Femur (tissue), 1 donor: ENCODE measurements around the gene LAIR2.
"Not testable (repeated sequence)": the region's sequence is repeated elsewhere in the genome, so short reads cannot be mapped to it uniquely, and the experiment has no call there.

Experiments used
- DNase-seq: peaks from one replicate; pipeline ENCODE4 v3.0.0-alpha.2; 2017

The LAIR2 gene

DNA sequence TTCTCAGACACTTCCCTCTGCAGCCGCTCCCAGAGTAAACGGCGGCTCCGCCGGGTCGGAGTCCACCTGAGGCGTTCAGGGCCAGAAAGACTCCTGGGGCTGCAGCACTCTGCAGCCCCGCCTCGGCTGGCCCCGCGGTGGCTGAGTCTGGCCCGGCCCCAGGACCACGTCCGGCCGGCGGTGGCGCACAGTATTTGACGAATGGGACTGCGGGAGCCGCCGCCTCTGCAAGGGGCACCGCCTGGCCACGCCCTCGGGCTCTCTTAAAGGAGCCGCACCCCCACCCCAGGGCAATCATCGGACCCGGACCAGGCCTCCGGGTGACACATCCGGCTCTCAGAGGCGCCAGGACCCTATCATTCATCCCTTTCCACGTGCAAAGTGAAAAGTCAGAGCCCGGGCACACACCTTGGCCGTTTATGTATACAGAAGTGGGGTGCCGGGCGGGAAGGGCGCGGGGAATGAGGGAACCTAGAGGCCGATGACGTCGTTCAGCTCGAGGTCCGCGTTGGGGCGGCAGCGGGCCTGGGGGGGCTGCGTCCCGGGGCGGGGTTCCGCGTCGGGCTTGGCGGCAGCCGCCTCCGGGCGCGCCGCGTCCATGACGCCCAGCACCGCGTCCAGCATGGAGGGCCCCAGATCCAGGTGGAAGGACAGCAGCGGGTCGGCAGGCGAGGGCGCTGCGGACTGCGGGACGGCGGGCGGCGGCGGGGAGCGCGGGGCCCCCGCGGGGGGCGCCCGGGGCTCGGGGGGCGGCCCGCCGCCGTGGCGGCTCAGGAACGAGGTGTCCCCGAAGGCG, 37.8 kb upstream of the LAIR2 start:
- peak; percentile 93 for DNase-seq

DNA sequence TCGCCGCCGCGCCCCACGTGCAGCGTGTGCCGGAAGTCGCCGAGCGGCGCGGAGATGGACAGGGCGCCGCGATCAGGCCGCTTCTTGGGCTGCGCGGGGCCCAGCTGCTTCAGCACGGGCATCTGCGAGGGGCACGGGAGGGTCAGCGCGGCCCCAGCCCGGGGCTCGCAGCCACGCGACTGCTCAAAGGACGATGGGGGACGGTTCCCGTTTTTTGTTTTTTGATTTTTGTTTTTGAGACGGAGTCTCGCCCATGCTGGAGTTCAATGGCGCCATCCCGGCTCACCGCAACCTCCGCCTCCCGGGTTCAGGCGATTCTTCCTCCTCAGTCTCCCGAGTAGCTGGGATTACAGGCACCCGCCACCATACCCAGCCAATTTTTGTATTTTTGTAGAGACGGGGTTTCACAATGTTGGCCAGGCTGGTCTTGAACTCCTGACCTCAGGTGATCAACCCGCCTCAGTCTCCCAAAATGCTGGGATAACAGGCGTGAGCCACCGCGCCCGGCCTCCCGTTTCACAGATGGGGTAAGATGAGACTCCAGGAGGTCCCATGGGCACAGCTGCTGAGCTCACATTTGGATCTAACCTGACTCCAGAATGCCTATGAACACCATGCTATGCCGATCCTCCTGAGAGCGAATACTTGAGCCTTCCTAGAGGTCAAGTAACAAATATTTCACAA, 37.1 kb upstream of the LAIR2 start:
- peak; percentile 33 for DNase-seq

DNA sequence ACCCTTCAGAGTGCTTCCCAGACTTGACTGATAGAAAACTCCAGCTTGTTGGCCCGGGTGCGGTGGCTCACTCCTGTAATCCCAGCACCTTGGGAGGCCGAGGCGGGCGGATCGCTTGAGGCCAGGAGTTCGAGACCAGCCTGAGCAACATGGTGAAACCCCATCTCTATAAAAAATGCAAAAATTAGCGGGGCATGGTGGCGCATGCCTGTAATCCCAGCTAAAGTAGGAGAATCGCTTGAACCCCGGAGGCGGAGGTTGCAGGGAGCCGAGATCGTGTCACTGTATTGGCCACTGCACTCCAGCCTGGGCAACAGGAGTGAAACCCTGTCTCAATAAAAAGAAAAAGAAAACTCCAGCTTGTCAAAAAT, 36.5 kb upstream of the LAIR2 start:
- DNase-seq = peak; percentile 16

DNA sequence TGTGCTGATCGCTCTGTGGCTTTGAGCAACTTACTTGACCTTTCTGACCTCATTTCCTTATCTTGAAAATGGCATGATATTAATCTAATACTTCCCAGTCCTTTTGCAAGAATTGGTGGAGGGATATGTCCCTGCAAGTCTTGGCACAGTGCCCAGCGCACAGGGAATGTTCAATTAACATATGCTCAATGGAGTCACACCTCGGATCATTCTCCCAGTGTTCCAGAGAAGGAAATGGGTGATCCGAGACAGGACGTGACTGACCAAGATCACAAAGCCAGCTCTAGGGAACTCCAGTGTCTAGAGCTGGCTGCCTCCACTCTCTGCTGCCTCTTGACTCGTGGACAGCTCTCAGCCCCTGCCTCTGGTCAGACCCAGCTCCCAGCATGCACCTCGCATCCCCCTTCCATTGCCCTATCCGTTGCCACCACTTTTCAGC, 33.1 kb upstream of the LAIR2 start:
- DNase-seq = no peak

- DNase-seq = no peak
Measured at GRCh38 chr19:54470276-54470887, 32.2 kb upstream of the LAIR2 start.

DNA sequence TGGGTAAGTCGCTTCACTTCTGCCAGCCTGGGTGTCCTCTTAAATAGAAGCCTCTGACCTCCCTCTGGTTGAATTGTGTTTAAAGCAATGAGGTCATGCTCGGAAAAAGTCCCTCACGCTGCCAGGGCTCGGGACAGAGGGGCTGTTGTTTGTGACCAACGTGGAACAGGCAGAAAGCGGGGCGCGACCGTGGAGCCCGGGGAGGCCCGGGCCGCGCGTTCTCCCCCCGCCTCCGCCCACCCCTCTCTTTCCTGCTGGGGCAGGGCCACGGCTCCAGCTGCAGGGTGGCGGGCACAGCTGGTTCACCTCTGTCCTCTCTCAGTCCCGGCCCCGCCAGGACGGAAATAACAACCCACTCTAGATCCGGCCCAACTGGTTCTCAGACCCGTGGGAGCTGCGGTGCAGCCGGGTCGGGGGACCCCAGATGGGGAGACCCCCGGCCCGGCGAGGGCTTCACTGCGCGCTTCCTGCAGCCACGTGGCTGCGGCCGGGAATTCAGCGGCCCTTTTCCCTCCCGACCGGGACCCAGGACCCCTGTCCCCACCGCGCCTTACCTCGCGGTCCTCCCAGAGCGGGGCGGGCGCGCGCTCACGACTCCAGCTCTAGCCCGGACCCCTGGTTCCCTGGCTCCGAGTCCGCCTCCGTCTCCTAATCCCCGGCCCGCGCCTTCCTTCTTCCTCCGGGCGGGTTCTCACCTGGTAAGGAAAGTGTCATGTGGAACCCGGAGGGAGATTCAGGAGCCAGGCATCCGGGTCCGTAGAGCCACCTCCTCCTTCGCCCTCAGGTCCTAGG, 31.4 kb upstream of the LAIR2 start:
- DNase-seq = peak; percentile 78

DNA sequence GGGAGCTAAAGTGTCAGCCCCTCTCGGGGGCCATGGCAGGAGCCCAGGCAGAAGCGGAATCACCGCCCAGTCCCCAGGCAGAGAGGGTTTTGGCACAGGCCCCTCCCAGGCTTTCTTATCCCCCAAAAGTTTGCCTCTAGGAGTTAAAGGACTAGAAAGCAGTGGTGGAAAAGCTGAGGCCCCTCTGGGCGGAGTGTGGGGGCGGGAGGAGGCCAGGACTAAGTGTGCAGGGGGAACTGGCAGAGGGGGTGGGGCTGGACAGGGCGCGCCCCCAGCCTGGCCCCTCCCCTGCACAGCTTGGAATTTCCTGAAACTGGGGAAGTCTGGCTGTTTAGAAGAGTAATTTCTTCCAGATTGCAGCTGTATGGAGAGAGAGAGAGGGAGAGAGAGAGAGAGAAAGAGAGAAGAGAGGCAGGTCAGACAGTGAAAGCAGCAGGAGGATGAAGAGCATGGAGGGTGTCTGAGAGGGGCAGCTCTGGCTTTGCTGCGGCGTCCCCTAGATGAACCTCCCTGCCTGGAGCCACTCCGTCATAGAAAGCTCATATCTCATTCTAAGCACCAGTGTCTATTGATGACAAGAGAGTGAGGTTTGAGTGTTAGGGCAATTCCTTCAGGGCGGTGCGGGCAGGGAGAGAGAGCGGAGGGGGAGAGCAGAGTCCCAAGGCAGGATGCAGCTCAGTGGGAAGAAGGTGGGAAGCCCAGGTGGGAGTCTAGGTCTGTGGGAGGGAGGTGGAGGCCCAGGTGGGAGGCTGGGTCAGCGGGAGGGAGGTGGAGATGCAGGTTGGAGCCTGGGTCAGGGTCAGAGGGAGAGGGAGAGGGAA, 29.4 kb upstream of the LAIR2 start, which contains the start of gene CDC42EP5:
CDC42EP5 (minus strand) TSS at position 226 of the 821 bp plus-strand sequence. CDS start 7,749 bp downstream, outside the sequence.
- peak; percentile 97 for DNase-seq

DNA sequence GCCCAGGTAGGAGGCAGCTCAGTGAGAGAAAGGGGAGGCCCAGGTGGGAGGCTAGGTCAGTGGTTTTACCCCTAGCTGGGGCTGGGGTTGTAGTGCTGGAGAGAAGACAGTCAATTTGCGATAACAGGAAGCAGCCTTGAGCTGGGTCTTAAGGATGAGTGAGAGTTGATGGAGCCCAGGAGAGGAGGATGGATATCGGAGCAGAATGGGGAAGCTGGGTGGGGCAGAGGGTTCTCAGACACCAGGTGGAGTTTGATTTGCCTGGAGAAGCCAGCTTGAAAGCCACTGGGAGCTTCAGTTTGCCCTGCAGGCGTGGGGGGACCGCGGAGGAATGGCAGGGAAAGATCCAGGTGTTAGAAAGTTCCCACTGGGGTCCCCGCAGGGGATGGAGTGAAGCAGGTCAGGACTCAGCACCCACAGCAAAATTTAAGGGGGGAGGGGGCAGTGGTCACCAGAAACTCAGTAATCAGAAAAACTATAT, 28.7 kb upstream of the LAIR2 start:
- DNase-seq = no peak

- no peak for DNase-seq
Measured at GRCh38 chr19:54475706-54476105, 26.9 kb upstream of the LAIR2 start.

DNA sequence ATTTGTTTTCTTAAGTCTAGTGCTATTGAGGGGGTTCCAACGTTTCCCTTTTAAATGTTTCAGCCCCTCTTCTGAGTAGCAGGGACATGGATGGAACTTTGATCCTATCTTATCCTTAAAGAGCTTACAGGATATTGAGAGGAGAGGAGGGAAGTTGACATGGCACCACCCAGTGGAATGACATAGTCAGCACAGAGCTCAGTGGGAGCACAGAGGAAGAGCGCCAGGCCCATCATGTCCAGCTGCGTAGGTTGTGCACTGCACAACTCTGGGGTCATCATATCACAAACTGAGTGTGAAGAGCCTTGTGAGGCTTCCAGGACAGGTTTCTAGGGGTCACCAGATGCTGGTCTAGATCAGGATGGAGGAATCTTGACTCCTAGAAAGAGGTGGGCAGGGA, 25.0 kb upstream of the LAIR2 start:
- no peak for DNase-seq

DNA sequence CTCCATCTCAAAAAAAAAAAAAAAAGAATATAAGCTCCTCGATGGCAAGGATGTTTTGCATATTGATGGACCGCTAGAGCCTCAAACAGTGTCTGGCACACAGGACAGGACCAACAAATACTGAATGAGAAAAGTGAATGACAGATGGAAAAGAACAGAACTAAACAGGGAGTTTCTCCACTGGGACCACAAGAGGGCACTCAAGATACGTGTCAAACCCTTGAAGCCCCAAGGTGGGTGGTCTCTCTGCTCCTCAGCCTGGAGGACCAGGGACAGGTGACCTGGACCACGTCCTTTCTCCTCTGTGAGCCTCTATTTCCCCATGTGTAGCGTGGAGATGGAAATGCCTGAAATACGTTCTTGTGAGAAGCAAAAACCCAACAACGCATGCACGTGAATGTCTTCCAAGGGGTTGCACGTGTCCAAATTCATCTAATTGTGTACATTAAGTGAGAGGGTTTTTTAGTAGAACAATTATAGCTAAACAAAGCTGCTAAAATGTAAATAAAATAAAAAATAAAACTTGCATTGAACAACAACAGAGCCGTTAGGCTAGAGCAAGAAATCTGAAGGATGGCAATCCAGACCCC, 23.9 kb upstream of the LAIR2 start:
- DNase-seq = peak; percentile 36

GRCh38 chr19:54480051-54480450, 22.6 kb upstream of the LAIR2 start:
- no peak for DNase-seq

- DNase-seq = peak; percentile 67
Measured at GRCh38 chr19:54481326-54481930, 21.2 kb upstream of the LAIR2 start.

- DNase-seq = no peak
Measured at GRCh38 chr19:54482889-54483288, 19.7 kb upstream of the LAIR2 start.

DNA sequence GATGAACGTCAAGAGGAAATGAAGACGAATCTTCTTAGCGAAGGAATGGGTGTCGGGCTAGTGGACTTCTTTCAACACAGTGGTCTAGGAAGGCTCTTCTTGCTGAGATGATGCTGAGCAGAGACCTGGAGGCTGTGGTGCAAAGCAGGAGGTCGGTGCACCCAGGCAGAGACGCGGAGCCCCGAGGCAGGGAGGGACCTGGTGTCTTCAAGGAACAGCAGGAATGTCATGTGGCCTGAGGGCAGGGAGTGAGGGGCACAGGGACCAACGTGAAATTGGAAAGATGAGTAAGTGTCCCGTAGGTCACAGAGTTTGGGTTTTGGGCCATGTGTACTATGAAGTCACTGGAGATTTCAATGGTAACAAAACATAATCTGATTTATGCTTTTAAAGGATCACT, 18.2 kb upstream of the LAIR2 start:
- DNase-seq = no peak

DNA sequence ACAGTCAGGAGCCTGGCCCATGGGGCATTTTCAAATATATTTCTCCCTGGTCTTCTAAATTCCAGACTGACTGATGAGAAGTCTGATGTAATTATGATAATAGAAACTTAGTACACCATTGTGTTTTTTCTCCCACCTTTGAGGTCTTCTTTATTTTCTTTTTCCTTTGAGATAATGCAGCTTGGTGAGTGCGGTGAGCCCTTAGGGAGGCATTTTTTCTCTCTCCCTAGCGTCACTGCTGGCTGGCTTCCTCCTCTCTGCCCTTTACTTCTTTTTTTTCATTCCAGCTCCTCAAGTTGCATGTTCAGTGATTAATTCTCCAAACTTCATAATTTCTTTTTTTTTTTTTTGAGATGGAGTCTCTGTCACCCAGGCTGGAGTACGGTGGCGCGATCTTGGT, 16.8 kb upstream of the LAIR2 start:
- DNase-seq = no peak

- no peak for DNase-seq
Measured at GRCh38 chr19:54489341-54489740, 13.3 kb upstream of the LAIR2 start.

DNA sequence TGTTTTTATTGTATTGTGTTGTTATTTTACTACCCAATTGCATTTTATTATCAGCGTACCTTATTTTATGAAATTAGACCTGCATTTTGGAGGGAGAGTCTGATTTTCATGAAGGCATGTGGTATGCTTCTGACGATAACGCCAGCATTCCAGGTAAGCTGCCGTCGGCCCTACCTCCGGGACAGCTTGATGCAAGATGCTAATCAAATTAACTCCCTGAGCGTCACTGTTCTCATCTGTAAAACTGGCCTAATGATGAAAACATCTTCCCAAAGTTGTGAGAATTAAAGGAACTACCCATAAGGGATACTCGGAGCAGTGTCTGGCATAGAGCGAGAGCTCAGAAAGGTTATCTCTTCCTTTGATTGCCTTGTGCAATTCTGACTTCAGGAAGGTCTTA, 12.9 kb upstream of the LAIR2 start:
- DNase-seq = no peak

DNA sequence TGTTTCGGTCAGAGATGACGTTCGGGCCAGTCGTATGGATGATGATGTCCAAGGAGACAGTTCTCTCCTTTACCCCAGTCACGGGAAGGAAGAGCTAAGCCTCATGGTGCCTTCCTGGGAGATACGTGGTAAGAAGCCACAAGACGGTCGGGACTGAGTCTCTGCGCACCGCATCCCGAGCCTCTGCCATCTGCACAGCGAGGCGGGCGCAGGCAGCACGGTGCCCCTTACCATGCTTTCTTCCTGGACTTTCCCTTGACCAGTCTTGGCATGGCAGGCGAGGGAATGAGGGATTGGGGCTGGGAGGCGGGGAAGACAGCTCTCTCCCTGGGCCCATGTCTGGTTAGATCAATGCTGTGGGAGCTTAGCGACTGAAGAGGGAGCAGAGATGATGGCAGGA, 10.1 kb upstream of the LAIR2 start:
- DNase-seq = no peak

- DNase-seq = not testable (repeated sequence)
Measured at GRCh38 chr19:54493056-54493455, 9.6 kb upstream of the LAIR2 start.

DNA sequence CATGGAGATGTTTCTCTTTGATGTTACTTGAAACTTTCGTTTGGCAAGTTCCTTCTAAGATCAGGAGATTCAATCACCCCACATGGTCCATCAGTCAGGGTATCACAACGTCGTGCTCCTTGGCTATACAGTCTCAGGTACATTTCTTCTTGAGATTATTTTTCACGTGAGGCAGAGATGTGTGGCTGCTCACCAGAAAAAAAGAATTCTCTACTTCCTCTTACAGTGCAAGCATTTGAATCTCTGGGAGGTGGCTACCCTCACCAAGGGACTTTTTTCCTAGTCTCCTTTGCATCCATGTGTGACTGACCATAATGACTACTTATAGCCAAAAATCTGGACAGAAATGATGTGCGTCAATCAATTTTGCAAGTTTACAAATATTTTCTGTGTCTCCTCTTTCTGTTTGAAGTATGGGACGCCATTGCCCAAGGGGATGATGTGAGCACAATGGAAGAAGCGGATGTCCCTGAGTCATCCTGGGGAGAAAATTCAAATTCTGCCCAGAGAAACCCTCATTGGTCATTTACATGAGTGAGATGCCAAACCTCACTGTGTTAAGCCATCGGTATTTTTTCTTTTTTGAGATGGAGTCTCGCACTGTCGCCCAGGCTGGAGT, 8.6 kb upstream of the LAIR2 start:
- no peak for DNase-seq
